Sigmoid colon (tissue), 7 donors: ENCODE measurements around the gene MAP4. TPM values are rescaled to one million over a fixed set of nuclear protein-coding genes. Genes with fewer than 3 reads are reported as not detected.

Source experiments
- DNase-seq: peaks from one replicate; pipeline ENCODE4 v3.0.0-alpha.2; 2019
- H3K27ac ChIP-seq, 4 donors: fragments of 200-600 bp; sonication (generic); one replicate each; pipeline ENCODE4 v1.5.1; 2016 to 2019; ENCODE audit warnings: mild to moderate bottlenecking in 1 of 4
- H3K27me3 ChIP-seq, 3 donors: fragments of 200-600 bp; sonication (generic); one replicate each; pipeline ENCODE4 v1.5.1; 2019; ENCODE audit warnings: mild to moderate bottlenecking in 1 of 3
- H3K36me3 ChIP-seq, 4 donors: fragments of 200-600 bp; sonication (generic); one replicate each; pipeline ENCODE4 v1.5.1; 2016 to 2019
- H3K4me1 ChIP-seq, 4 donors: fragments of 200-600 bp; sonication (generic); one replicate each; pipeline ENCODE4 v1.5.1; 2017 to 2019
- H3K4me3 ChIP-seq, 4 donors: fragments of 200-600 bp; sonication (generic); one replicate each; pipeline ENCODE4 v1.5.1; 2017 to 2019; ENCODE audit warnings: mild to moderate bottlenecking in 2 of 4, moderate library complexity in 1 of 4
- H3K9me3 ChIP-seq, 4 donors: fragments of 200-600 bp in 3 of 4; sonication (generic) in 3 of 4; one replicate each; pipeline versions ENCODE4 v1.5.1 to v1.6.1; 2013 to 2019
- CTCF ChIP-seq, 4 experiments: fragments of 450-650 bp in 3 of 4; fragments of 200-600 bp in 1 of 4; IDR thresholded peaks; one replicate each; pipeline ENCODE4 v1.5.1; 2016 to 2019; ENCODE audit warnings: antibody characterized with exemption in 4 of 4, mild to moderate bottlenecking in 3 of 4, moderate library complexity in 2 of 4
- EP300 ChIP-seq, 4 donors: sonication (generic); formaldehyde crosslinking; IDR thresholded peaks; one replicate each; pipeline ENCODE4 v1.6.1; 2017; ENCODE audit warnings: antibody characterized with exemption in 4 of 4
- POLR2A ChIP-seq, 2 donors: fragments of 450-650 bp; IDR thresholded peaks; one replicate each; pipeline ENCODE4 v1.6.1; 2016; ENCODE audit warnings: antibody characterized with exemption in 2 of 2, mild to moderate bottlenecking in 2 of 2, moderate library complexity in 2 of 2
- POLR2AphosphoS5 ChIP-seq, 4 donors: sonication (generic); formaldehyde crosslinking; IDR thresholded peaks; one replicate each; pipeline ENCODE4 v1.6.1; 2017; ENCODE audit warnings: antibody characterized with exemption in 4 of 4
- WGBS, 2 donors: extraction: QIAGEN DNeasy Blood & Tissue Kit; methylation state at CpG; one replicate each; pipeline ENCODE4 v1.1.7; 2013; 5-methylcytosine and 5-hydroxymethylcytosine counted together
- intact Hi-C: fragments of 100-400 bp; cut with DNase I; formaldehyde crosslinking; loops from one replicate; pipeline ENCODE4 v1.15.1; 2023
- polyA plus RNA-seq, 3 donors: library from polyadenylated mRNA; stranded (reverse); fragments of 200-250 nt; gene quantifications; one replicate each; pipeline ENCODE4 v1.2.3, GENCODE V29; 2013
- total RNA-seq, 4 donors: library from RNA; depleted of rRNA; stranded (reverse); fragments of >200 nt; gene quantifications; one replicate each; pipeline ENCODE4 v1.1.0, GENCODE V29; 2016
- donor health status: healthy with polysubstance abuse.
- donor health status: Bipolar disorder and iron deficiency.
- donor health status: healthy.

Gene MAP4
- total and polyA plus RNA-seq, 7 donors = 41.2 to 266 (median 138) TPM

- peaks cover 0 to 5% (median 0%) of the 10 kb centered on the region in 4 donors for H3K4me1 ChIP-seq
- H3K9me3 ChIP-seq = no peaks in the 10 kb centered on the region
- no peak overlapping the region for H3K4me3 ChIP-seq
- no peaks in the 10 kb centered on the region for H3K27me3 ChIP-seq
- H3K27ac ChIP-seq = no peak overlapping the region
- intact Hi-C loops = no loop called here
- DNase-seq = no peak
- TF ChIP-seq POLR2A (IDR thresholded peaks at IDR 0.05) = no peak
- no peak for TF ChIP-seq POLR2AphosphoS5 (IDR thresholded peaks at IDR 0.05)
- peaks cover 49 to 95% (median 68%) of the 10 kb centered on the region in 4 donors for H3K36me3 ChIP-seq
- WGBS, 2 donors = 62 to 88% methylated on average over 2 of the region's 2 CpGs
Measured at GRCh38 chr3:47871389-47871788, 144.8 kb downstream of the MAP4 start.

GRCh38 chr3:47870702-47871260 is 145.4 kb downstream of the MAP4 start:
- Histone ChIP-seq H3K27me3 (no peaks in the 10 kb centered on the region), H3K9me3 (no peaks in the 10 kb centered on the region), H3K27ac (no peak overlapping the region), H3K4me1 (peaks cover 0 to 5% (median 0%) of the 10 kb centered on the region in 4 donors), H3K4me3 (no peak overlapping the region), H3K36me3 (peaks cover 49 to 95% (median 72%) of the 10 kb centered on the region in 4 donors)
- no peak for TF ChIP-seq EP300 (IDR thresholded peaks at IDR 0.05)
- no peak for TF ChIP-seq POLR2A (IDR thresholded peaks at IDR 0.05)
- TF ChIP-seq CTCF (IDR thresholded peaks at IDR 0.05) = no peak
- TF ChIP-seq POLR2AphosphoS5 (IDR thresholded peaks at IDR 0.05) = no peak
- WGBS, 2 donors = 96% methylated on average over 12 of the region's 12 CpGs
- intact Hi-C loops = no loop called here
- no peak for DNase-seq

- Histone ChIP-seq H3K9me3 (no peaks in the 10 kb centered on the region), H3K4me3 (no peak overlapping the region), H3K27ac (no peak overlapping the region), H3K36me3 (peaks cover 49 to 95% (median 71%) of the 10 kb centered on the region in 4 donors), H3K27me3 (no peaks in the 10 kb centered on the region), H3K4me1 (peaks cover 0 to 5% (median 0%) of the 10 kb centered on the region in 4 donors)
- intact Hi-C loops = no loop called here
- WGBS, 2 donors = 93 to 95% methylated on average over 3 of the region's 3 CpGs
- no peak for TF ChIP-seq POLR2AphosphoS5 (IDR thresholded peaks at IDR 0.05)
- no peak for TF ChIP-seq POLR2A (IDR thresholded peaks at IDR 0.05)
- no peak for TF ChIP-seq EP300 (IDR thresholded peaks at IDR 0.05)
- TF ChIP-seq CTCF (IDR thresholded peaks at IDR 0.05) = no peak
- DNase-seq = no peak
Measured at GRCh38 chr3:47870156-47870555, 146.1 kb downstream of the MAP4 start.

- Histone ChIP-seq H3K4me1 (peaks cover 0 to 5% (median 0%) of the 10 kb centered on the region in 4 donors), H3K27ac (no peak overlapping the region), H3K4me3 (no peak overlapping the region), H3K27me3 (no peaks in the 10 kb centered on the region), H3K36me3 (peaks cover 49 to 100% (median 75%) of the 10 kb centered on the region in 4 donors), H3K9me3 (no peaks in the 10 kb centered on the region)
- TF ChIP-seq EP300 (IDR thresholded peaks at IDR 0.05) (no peak), CTCF (IDR thresholded peaks at IDR 0.05) (no peak), POLR2A (IDR thresholded peaks at IDR 0.05) (no peak), POLR2AphosphoS5 (IDR thresholded peaks at IDR 0.05) (no peak)
- 94 to 97% methylated on average over 2 of the region's 2 CpGs for WGBS, 2 donors
- intact Hi-C loops = no loop called here
- no peak for DNase-seq
Measured at GRCh38 chr3:47868306-47868705, 147.9 kb downstream of the MAP4 start.

GRCh38 chr3:47867451-47868044 is 148.7 kb downstream of the MAP4 start:
- no peaks in the 10 kb centered on the region for H3K27me3 ChIP-seq
- no peak for TF ChIP-seq POLR2AphosphoS5 (IDR thresholded peaks at IDR 0.05)
- no peak for TF ChIP-seq CTCF (IDR thresholded peaks at IDR 0.05)
- no peak for TF ChIP-seq EP300 (IDR thresholded peaks at IDR 0.05)
- no peak for TF ChIP-seq POLR2A (IDR thresholded peaks at IDR 0.05)

More at GRCh38 chr3:47867451-47868044, 148.7 kb downstream of the MAP4 start:
- no peak for DNase-seq
- 94% methylated on average over 8 of the region's 8 CpGs for WGBS, 2 donors
- H3K27ac ChIP-seq = no peak overlapping the region
- intact Hi-C loops = no loop called here
- H3K9me3 ChIP-seq = no peaks in the 10 kb centered on the region
- H3K4me3 ChIP-seq = no peak overlapping the region
- peaks cover 49 to 100% (median 72%) of the 10 kb centered on the region in 4 donors for H3K36me3 ChIP-seq
- peaks cover 0 to under 1% (median 0%) of the 10 kb centered on the region in 4 donors for H3K4me1 ChIP-seq
